NCI-H526 treated with DMSO at 0.1 percent for 48 hours (cell line): ENCODE data around the gene ERGIC1.
"Not testable (repeated sequence)": the region's sequence is repeated elsewhere in the genome, so short reads cannot be mapped to it uniquely, and the experiment has no call there.

ENCODE experiments used
- DNase-seq: peaks from one replicate; lab custom pipeline; 2025; lab: John Stamatoyannopoulos, UW

ERGIC1 gene

GRCh38 chr5:172800088-172800551 is 33.9 kb upstream of the ERGIC1 start:
- DNase-seq: no peak

- DNase-seq: no peak
These were observed 32.8 kb upstream of the ERGIC1 start for GRCh38 chr5:172801179-172801671.

- no peak for DNase-seq
These were observed 31.9 kb upstream of the ERGIC1 start for GRCh38 chr5:172802112-172802511.

- no peak for DNase-seq
These were observed 31.4 kb upstream of the ERGIC1 start for GRCh38 chr5:172802567-172803176.

GRCh38 chr5:172805018-172805683 is 28.9 kb upstream of the ERGIC1 start:
- no peak for DNase-seq

- DNase-seq: no peak
These were observed 28.3 kb upstream of the ERGIC1 start for GRCh38 chr5:172805736-172806255.

- DNase-seq: no peak
These were observed 27.0 kb upstream of the ERGIC1 start for GRCh38 chr5:172806897-172807672.

GRCh38 chr5:172807766-172808311 is 26.2 kb upstream of the ERGIC1 start:
- DNase-seq: no peak

GRCh38 chr5:172809774-172810173 is 24.3 kb upstream of the ERGIC1 start:
- no peak for DNase-seq

- not testable (repeated sequence) for DNase-seq
These were observed 23.1 kb upstream of the ERGIC1 start for GRCh38 chr5:172810996-172811395.

- no peak for DNase-seq
These were observed 18.4 kb upstream of the ERGIC1 start for GRCh38 chr5:172815631-172816030.

- no peak for DNase-seq
These were observed 17.0 kb upstream of the ERGIC1 start for GRCh38 chr5:172816925-172817562.

- no peak for DNase-seq
These were observed 16.4 kb upstream of the ERGIC1 start for GRCh38 chr5:172817664-172818063.

- no peak for DNase-seq
These were observed 16.0 kb upstream of the ERGIC1 start for GRCh38 chr5:172818081-172818480.

GRCh38 chr5:172819569-172819968 is 14.5 kb upstream of the ERGIC1 start:
- DNase-seq: no peak

GRCh38 chr5:172820046-172820767 is 13.8 kb upstream of the ERGIC1 start:
- DNase-seq: no peak

- DNase-seq: no peak
These were observed 12.6 kb upstream of the ERGIC1 start for GRCh38 chr5:172821340-172821985.

- no peak for DNase-seq
These were observed 10.2 kb upstream of the ERGIC1 start for GRCh38 chr5:172823840-172824362.

- DNase-seq: no peak
These were observed 8.3 kb upstream of the ERGIC1 start for GRCh38 chr5:172825610-172826204.

- DNase-seq: no peak
These were observed 6.2 kb upstream of the ERGIC1 start for GRCh38 chr5:172827841-172828240.
